ENCODE results near the gene DYNC1LI2.

DYNC1LI2 gene

DNA sequence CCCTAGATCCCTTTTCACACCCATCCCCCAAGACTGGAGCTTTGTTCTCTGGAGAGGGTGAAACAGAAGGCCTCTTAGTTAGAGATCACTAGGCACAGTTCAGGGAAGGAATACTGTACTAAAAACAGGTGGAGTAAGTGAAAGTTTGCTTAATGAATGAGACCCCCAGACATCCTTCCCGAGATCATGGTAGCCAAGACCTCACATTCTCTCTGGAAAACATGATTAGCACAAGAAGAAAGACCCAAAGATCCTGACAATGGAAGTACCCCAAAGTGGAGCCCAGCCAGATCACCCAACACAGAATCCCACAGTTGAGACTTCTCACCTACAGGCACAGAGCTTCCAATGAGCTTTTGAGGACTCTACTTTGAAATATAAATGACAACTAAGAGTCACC lies 51.5 kb downstream of the DYNC1LI2 start:
- Histone ChIP-seq H3K9ac (no peak overlapping the region), H3K27ac (no peak overlapping the region), H3K4me3 (IDR thresholded peaks at IDR 0.05; ENCODE audit: insufficient read depth, low read depth, low read length) (no peak overlapping the region), H4K20me1 (ENCODE audit: insufficient read depth) (no peaks in the 10 kb centered on the region), H3K27me3 (ENCODE audit: insufficient read depth, low read depth) (no peaks in the 10 kb centered on the region; the same call in 1 of the 2 replicates), H3K79me2 (ENCODE audit: insufficient read depth, low read depth) (no peaks in the 10 kb centered on the region), H3K4me2 (no peak overlapping the region), H2AFZ (ENCODE audit: low read depth) (no peak overlapping the region), H3K36me3 (ENCODE audit: insufficient read depth) (no peaks in the 10 kb centered on the region), H3K4me1 (ENCODE audit: low read depth, poor library complexity, severe bottlenecking) (peaks cover 13% of the 10 kb centered on the region)
- TF ChIP-seq, protein P1, sequence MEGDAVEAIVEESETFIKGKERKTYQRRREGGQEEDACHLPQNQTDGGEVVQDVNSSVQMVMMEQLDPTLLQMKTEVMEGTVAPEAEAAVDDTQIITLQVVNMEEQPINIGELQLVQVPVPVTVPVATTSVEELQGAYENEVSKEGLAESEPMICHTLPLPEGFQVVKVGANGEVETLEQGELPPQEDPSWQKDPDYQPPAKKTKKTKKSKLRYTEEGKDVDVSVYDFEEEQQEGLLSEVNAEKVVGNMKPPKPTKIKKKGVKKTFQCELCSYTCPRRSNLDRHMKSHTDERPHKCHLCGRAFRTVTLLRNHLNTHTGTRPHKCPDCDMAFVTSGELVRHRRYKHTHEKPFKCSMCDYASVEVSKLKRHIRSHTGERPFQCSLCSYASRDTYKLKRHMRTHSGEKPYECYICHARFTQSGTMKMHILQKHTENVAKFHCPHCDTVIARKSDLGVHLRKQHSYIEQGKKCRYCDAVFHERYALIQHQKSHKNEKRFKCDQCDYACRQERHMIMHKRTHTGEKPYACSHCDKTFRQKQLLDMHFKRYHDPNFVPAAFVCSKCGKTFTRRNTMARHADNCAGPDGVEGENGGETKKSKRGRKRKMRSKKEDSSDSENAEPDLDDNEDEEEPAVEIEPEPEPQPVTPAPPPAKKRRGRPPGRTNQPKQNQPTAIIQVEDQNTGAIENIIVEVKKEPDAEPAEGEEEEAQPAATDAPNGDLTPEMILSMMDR (conservative IDR thresholded peaks at IDR 0.05; ENCODE audit: low read depth, low read length) = no peak

DNA sequence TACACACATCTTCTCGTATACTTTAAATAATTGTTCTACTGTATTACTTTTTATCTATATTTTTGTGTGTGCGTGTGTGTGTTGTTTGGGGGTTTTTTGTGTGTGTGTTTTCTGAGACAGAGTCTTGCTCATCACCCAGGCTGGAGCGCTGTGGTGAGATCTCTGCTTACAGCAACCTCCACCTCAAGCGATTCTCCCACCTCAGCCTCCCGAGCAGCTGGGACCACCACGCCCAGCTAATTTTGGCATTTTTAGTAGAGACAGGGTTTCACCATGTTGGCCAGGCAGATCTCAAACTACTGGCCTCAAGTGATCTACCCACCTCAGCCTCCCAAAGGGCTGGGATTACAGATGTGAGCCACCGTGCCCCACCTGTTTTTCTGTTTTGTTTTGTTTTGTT lies 53.4 kb downstream of the DYNC1LI2 start:
- H3K79me2 ChIP-seq (ENCODE audit: insufficient read depth, low read depth) = peaks cover 3% of the 10 kb centered on the region; the same call in 1 of the 2 replicates
- H3K36me3 ChIP-seq (ENCODE audit: insufficient read depth) = no peaks in the 10 kb centered on the region
- no peaks in the 10 kb centered on the region for H4K20me1 ChIP-seq (ENCODE audit: insufficient read depth)
- H3K4me2 ChIP-seq = no peak overlapping the region
- TF ChIP-seq, protein P1 (conservative IDR thresholded peaks at IDR 0.05; ENCODE audit: low read depth, low read length) = no peak
- no peak overlapping the region for H3K9ac ChIP-seq
- peaks cover 13% of the 10 kb centered on the region for H3K4me1 ChIP-seq (ENCODE audit: low read depth, poor library complexity, severe bottlenecking)
- no peak overlapping the region for H2AFZ ChIP-seq (ENCODE audit: low read depth)
- no peaks in the 10 kb centered on the region; the same call in 1 of the 2 replicates for H3K27me3 ChIP-seq (ENCODE audit: insufficient read depth, low read depth)
- H3K4me3 ChIP-seq (IDR thresholded peaks at IDR 0.05; ENCODE audit: insufficient read depth, low read depth, low read length) = no peak overlapping the region
- H3K27ac ChIP-seq = no peak overlapping the region

DNA sequence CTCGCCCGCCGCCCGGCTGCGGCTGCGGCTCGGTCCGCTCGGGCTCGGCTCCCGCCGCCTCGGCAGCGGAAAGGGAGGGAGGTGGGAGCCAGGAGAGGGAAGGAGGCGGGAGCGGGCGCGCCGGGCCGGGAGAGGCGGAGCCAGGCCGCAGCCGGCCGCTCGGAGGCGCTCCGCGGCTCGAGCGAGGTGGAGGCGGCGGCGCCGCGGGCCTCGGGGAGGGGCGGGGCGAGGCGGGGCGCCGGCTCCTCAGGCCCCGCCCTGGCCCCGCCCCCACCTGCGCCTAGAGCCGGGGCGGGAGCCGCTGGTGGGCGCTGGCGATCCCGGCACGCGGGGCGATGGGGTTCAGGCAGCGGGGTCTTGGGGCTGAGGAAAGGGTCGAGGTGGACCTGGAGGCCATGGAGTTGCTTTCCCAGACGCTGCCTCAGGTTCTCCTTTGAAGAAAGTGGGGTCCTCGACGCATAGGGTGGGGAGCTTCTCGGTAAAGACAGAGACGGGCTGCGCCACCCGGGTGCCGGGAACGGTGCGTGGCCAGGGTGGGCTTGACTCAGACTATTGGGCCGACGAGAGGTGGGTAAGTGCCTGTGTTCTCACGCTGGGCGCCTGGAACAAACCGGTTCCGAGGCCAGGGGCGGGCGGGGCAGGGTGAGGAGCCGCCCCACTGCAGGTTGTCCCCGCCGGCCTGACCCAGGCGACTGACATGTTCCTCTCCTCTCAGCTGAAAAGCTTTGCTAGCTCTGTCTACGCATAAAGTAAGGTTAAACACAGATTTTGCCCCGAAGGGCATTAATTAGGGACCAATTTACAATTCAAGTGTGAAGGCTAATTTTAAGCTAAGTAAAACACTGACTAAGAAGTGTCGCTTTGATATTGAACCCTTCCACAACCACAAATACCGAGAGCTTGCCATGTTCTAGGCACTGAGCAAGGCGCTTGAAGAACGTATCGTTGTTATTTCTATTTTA lies 54.5 kb downstream of the DYNC1LI2 start, which contains the start of gene CMTM4:
TSS of gene CMTM4 (minus strand) at position 75 of the 962 bp plus-strand sequence. CDS start 218 bp downstream, outside the sequence.
- Histone ChIP-seq H3K36me3 (ENCODE audit: insufficient read depth) (no peaks in the 10 kb centered on the region), H3K9ac (peak within 1 kb of the TSS; percentile 55), H3K4me2 (peak within 1 kb of the TSS; percentile 100), H3K79me2 (ENCODE audit: insufficient read depth, low read depth) (peaks cover 3% of the 10 kb centered on the region; the same call in 1 of the 2 replicates), H3K27me3 (ENCODE audit: insufficient read depth, low read depth) (no peaks in the 10 kb centered on the region; the same call in 1 of the 2 replicates), H3K27ac (no peak within 1 kb of the TSS), H3K4me3 (IDR thresholded peaks at IDR 0.05; ENCODE audit: insufficient read depth, low read depth, low read length) (no peak within 1 kb of the TSS), H4K20me1 (ENCODE audit: insufficient read depth) (no peaks in the 10 kb centered on the region), H2AFZ (ENCODE audit: low read depth) (peak within 1 kb of the TSS; percentile 99), H3K4me1 (ENCODE audit: low read depth, poor library complexity, severe bottlenecking) (peaks cover 13% of the 10 kb centered on the region)
- TF ChIP-seq, protein P1 (conservative IDR thresholded peaks at IDR 0.05; ENCODE audit: low read depth, low read length) = 0 out of 2 replicates have a peak, but pooled peaks have one; percentile 14

DNA sequence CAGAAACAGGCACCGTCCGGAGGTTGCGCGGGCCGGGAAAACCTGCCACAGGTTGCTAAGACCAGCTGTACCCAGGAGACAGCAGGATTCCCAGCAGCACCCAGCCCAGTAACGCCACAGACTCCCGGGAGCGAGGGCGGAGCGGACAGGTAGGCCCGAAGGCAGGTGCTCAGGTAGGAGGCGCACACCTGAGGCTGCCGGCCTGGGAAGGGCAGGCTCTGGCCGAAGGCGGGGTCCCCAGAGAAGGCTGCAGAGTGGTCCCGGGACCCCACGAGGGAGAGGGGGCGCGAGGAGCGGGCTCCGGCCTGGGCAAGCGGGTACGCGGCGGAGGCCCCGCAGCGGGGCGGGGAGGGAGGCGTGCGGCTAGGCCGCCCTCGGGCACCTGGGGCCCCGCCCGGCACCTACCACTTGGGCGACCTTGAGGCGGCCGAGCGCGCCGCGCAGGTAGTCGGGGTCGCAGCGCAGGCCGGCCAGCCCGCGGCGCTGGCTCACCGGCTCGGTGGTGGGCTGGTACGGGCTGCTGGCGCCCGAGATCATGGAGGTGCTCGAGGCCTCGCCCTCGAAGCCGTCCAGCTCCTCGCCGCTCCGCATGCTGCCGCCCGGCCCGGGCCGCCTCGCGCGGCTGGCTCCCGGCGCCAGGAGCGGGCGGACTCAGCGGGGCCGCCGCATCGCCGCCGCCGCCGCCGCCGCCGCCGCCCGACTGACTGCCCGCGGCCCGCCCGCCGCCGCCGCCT lies 55.3 kb downstream of the DYNC1LI2 start:
- peak overlapping the region; percentile 52 for H2AFZ ChIP-seq (ENCODE audit: low read depth)
- H3K27me3 ChIP-seq (ENCODE audit: insufficient read depth, low read depth) = no peaks in the 10 kb centered on the region; the same call in 1 of the 2 replicates

More for the DNA sequence above, 55.3 kb downstream of the DYNC1LI2 start:
- H3K9ac ChIP-seq = peak overlapping the region; percentile 55
- peaks cover 3% of the 10 kb centered on the region; the same call in 1 of the 2 replicates for H3K79me2 ChIP-seq (ENCODE audit: insufficient read depth, low read depth)
- no peak overlapping the region for H3K27ac ChIP-seq
- peaks cover 13% of the 10 kb centered on the region for H3K4me1 ChIP-seq (ENCODE audit: low read depth, poor library complexity, severe bottlenecking)
- no peaks in the 10 kb centered on the region for H4K20me1 ChIP-seq (ENCODE audit: insufficient read depth)
- TF ChIP-seq, protein P1 (conservative IDR thresholded peaks at IDR 0.05; ENCODE audit: low read depth, low read length) = no peak
- H3K36me3 ChIP-seq (ENCODE audit: insufficient read depth) = no peaks in the 10 kb centered on the region
- peak overlapping the region; percentile 100 for H3K4me2 ChIP-seq
- H3K4me3 ChIP-seq (IDR thresholded peaks at IDR 0.05; ENCODE audit: insufficient read depth, low read depth, low read length) = no peak overlapping the region

All from KMS-11 (cell line).